Esophagus muscularis mucosa (tissue), 4 donors: Measurements from ENCODE around the gene ROBO2. TPM values are rescaled to one million over a fixed set of nuclear protein-coding genes. Genes with fewer than 3 reads are reported as not detected.

Experiments used
- DNase-seq: peaks from one replicate; pipeline ENCODE4 v3.0.0-alpha.2; 2017; ENCODE audit errors: extremely low spot score
- H3K27ac ChIP-seq, 4 donors: fragments of 200-600 bp; sonication (generic); replicated peaks in 1 of 4; 1 replicate in 3 of 4; 2 replicates in 1 of 4; pipeline ENCODE4 v1.5.1; 2016 to 2019; ENCODE audit warnings: mild to moderate bottlenecking in 1 of 4
- H3K27me3 ChIP-seq, 4 donors: fragments of 200-600 bp; sonication (generic); one replicate each; pipeline versions ENCODE4 v1.5.1 to v1.6.0; 2016 to 2019
- H3K36me3 ChIP-seq, 4 donors: fragments of 200-600 bp; sonication (generic); one replicate each; pipeline ENCODE4 v1.5.1; 2016 to 2019
- H3K4me1 ChIP-seq, 4 donors: fragments of 200-600 bp; sonication (generic); one replicate each; pipeline ENCODE4 v1.5.1; 2016 to 2019
- H3K4me3 ChIP-seq, 4 donors: fragments of 200-600 bp; sonication (generic); 1 replicate in 2 of 4; 2 replicates in 2 of 4; pipeline ENCODE4 v1.5.1; 2016 to 2019; ENCODE audit warnings: mild to moderate bottlenecking in 4 of 4, moderate library complexity in 1 of 4
- H3K9me3 ChIP-seq, 4 donors: fragments of 200-600 bp; sonication (generic); 1 replicate in 3 of 4; 2 replicates in 1 of 4; pipeline ENCODE4 v1.5.1; 2016 to 2019
- EP300 ChIP-seq: sonication (generic); formaldehyde crosslinking; IDR thresholded peaks from one replicate; pipeline ENCODE4 v1.6.1; 2017; ENCODE audit warnings: antibody characterized with exemption
- POLR2A ChIP-seq: fragments of 450-650 bp; IDR thresholded peaks from one replicate; pipeline ENCODE4 v1.6.1; 2017; ENCODE audit warnings: antibody characterized with exemption, moderate library complexity, mild to moderate bottlenecking, low read depth
- POLR2AphosphoS5 ChIP-seq, 2 donors: sonication (generic); formaldehyde crosslinking; IDR thresholded peaks; one replicate each; pipeline ENCODE4 v1.6.1; 2017; ENCODE audit warnings: antibody characterized with exemption in 2 of 2
- WGBS: methylation state at CpG from one replicate; pipeline ENCODE4 v1.1.5; 2018; 5-methylcytosine and 5-hydroxymethylcytosine counted together
- intact Hi-C: fragments of 100-400 bp; cut with DNase I; formaldehyde crosslinking; loops from one replicate; pipeline ENCODE4 v1.15.1; 2023
- total RNA-seq, 4 donors: library from RNA; depleted of rRNA; stranded (reverse); fragments of >200 nt; gene quantifications; one replicate each; pipeline versions ENCODE4 v1.1.0 to v1.2.1, GENCODE V29; 2016
- TF ChIP-seq, protein P1 (sequence below), 3 experiments: fragments of 200-600 bp in 2 of 3; fragments of 450-650 bp in 1 of 3; sonication (generic) in 2 of 3; IDR thresholded peaks; one replicate each; pipeline ENCODE4 v1.5.1; 2017 to 2019; ENCODE audit warnings: antibody characterized with exemption in 3 of 3, mild to moderate bottlenecking in 2 of 3, moderate library complexity in 1 of 3

The ROBO2 gene
- total RNA-seq, 4 donors from 2014 or later = 0.83 to 2.1 (median 1.3) TPM

DNA sequence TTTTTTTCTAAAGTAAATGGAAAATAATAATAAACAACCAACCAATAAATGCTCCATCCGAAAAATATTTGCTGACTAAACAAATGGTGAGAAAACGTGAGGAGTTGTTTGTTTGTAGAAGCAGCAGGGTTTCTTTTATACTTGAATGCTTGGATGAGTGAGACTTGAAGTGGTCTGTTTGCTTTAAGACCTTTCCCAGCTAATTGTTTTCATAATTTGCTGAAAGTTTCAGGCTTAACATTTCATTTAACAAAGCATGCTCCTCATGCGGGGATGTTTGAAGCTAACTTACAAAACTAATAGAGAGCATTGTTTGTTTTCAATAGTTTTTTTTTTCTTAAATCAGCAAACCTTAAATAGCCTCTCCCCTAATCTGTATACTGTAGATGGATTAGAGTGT, 484.6 kb downstream of the ROBO2 start:
- WGBS = 64% methylated on average over 3 of the region's 3 CpGs
- Histone ChIP-seq H3K4me3 (no peak overlapping the region), H3K9me3 (no peaks in the 10 kb centered on the region), H3K27ac (no peak overlapping the region), H3K27me3 (no peaks in the 10 kb centered on the region), H3K36me3 (no peaks in the 10 kb centered on the region), H3K4me1 (no peaks in the 10 kb centered on the region)
- intact Hi-C loops = no loop called here
- no peak for DNase-seq
- TF ChIP-seq POLR2AphosphoS5 (IDR thresholded peaks at IDR 0.05) = no peak
- TF ChIP-seq, protein P1, sequence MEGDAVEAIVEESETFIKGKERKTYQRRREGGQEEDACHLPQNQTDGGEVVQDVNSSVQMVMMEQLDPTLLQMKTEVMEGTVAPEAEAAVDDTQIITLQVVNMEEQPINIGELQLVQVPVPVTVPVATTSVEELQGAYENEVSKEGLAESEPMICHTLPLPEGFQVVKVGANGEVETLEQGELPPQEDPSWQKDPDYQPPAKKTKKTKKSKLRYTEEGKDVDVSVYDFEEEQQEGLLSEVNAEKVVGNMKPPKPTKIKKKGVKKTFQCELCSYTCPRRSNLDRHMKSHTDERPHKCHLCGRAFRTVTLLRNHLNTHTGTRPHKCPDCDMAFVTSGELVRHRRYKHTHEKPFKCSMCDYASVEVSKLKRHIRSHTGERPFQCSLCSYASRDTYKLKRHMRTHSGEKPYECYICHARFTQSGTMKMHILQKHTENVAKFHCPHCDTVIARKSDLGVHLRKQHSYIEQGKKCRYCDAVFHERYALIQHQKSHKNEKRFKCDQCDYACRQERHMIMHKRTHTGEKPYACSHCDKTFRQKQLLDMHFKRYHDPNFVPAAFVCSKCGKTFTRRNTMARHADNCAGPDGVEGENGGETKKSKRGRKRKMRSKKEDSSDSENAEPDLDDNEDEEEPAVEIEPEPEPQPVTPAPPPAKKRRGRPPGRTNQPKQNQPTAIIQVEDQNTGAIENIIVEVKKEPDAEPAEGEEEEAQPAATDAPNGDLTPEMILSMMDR (IDR thresholded peaks at IDR 0.05) = no peak
- no peak for TF ChIP-seq EP300
- TF ChIP-seq POLR2A = no peak

DNA sequence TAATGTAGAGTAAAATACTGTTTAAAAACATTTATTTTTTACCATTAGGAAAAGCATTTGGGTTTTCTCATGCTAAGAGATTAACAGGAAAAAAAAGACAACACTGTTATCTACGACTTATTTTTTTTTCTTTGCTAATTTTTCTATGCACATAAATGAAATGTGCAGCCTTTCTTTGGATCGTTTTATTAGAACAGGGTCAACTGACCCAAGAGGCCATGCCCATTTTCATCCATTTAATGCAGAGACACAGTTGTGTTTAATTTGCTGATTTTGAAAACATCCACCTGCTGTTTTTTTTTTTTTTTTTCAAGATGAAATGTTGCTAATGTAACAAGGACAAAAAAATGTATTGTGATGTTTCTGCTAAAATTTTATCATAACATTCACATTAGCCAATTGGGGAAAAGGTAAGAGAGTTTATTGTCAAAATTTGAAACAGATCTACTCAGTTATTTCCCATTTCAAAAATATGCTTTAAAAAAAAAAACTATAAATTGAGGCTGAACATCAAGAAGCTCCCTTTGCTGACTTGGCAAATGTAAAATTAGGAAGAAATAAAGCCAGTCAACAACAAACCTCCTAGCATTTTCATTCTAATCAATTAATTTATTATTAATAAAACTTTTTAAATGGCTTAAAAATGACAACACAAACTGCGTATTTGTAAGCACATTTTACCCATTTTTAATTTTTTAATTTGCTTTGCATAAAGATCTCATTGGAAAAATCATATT, 485.2 kb downstream of the ROBO2 start:
- no peak for DNase-seq
- TF ChIP-seq POLR2A = no peak
- TF ChIP-seq, protein P1 (IDR thresholded peaks at IDR 0.05) = no peak
- no peak for TF ChIP-seq POLR2AphosphoS5 (IDR thresholded peaks at IDR 0.05)
- TF ChIP-seq EP300 = no peak
- Histone ChIP-seq H3K27me3 (no peaks in the 10 kb centered on the region), H3K9me3 (no peaks in the 10 kb centered on the region), H3K4me1 (no peaks in the 10 kb centered on the region), H3K36me3 (no peaks in the 10 kb centered on the region), H3K4me3 (no peak overlapping the region), H3K27ac (no peak overlapping the region)
- intact Hi-C loops = no loop called here
- 63% methylated on average over 3 of the region's 3 CpGs for WGBS

DNA sequence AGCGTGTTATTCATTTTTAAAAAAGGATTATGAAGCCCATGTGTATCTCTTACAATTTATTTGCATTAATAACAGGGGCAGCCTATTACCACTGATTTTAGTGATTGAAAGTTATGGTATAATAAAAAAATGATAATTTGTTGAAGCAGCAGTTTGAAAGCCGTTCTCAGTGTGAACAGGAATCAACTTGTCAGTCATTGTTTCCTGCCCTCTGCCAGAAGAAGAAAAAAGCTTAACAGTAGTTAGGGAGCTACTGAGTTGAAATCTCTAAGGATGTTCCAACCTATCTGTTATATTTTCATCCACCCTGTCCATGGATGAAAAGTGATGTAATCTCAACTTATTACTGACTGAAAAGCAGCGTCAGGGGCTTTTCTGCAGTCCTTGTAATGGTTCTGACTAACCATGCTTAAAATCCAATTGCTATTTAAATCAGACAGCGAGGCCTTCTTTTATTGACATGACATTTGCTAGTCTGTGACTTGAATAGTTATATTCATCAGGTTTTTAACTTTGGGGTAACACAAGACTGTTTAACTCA, 486.7 kb downstream of the ROBO2 start:
- no peak for TF ChIP-seq EP300
- no peak for DNase-seq
- intact Hi-C loops = no loop called here
- Histone ChIP-seq H3K36me3 (no peaks in the 10 kb centered on the region), H3K4me1 (no peaks in the 10 kb centered on the region), H3K4me3 (no peak overlapping the region), H3K27me3 (no peaks in the 10 kb centered on the region), H3K9me3 (no peaks in the 10 kb centered on the region), H3K27ac (no peak overlapping the region)
- WGBS = 57% methylated on average over 4 of the region's 4 CpGs

DNA sequence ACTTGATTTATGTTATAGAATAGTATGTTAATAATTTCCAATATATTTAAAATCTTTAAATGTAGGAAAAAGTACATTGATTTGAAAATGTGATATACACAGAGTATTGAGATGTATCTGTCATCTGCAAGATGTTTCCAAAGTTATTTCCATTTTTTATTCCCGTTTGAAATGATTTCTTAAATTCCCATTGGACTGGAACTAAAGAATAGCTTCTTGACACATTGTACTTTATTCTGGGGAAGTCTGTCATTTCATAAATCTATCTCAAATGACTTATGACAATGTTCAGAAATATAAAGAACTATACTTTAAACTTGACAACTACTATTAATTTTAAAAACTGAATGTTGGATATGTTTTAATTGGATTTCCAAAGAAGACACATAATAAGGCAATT, 489.6 kb downstream of the ROBO2 start:
- no peaks in the 10 kb centered on the region for H3K27me3 ChIP-seq
- DNase-seq = no peak
- H3K27ac ChIP-seq = no peak overlapping the region
- no peaks in the 10 kb centered on the region for H3K36me3 ChIP-seq
- no peaks in the 10 kb centered on the region for H3K4me1 ChIP-seq
- H3K4me3 ChIP-seq = no peak overlapping the region
- intact Hi-C loops = no loop called here
- 79% methylated on average over 1 of the region's 1 CpG for WGBS
- peaks cover 0 to 6% (median 0%) of the 10 kb centered on the region in 4 donors for H3K9me3 ChIP-seq
- TF ChIP-seq POLR2AphosphoS5 (IDR thresholded peaks at IDR 0.05) (no peak), POLR2A (no peak), EP300 (no peak)
- TF ChIP-seq, protein P1 (IDR thresholded peaks at IDR 0.05) = no peak

DNA sequence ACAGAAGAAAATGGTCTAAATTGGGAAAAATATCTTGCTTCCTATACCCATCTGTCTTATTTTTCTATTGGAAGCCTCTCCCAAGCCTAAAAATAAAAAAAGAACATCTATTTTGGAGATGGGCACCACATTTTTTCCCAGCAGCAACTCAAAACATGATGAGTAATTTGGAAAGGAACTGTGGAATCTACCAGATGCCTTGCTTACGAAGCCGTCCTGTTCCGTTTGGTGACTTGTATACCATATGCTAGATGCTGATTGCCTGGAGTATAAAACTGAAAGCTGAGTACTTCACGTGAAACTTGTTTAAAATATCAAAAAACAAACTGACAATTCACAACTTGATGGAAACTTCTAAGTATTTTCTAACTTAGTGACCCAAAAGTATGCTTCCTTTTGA, 491.0 kb downstream of the ROBO2 start:
- Histone ChIP-seq H3K36me3 (no peaks in the 10 kb centered on the region), H3K27ac (no peak overlapping the region), H3K4me1 (no peaks in the 10 kb centered on the region), H3K27me3 (no peaks in the 10 kb centered on the region), H3K4me3 (no peak overlapping the region), H3K9me3 (peaks cover 0 to 6% (median 0%) of the 10 kb centered on the region in 4 donors)
- TF ChIP-seq, protein P1 (IDR thresholded peaks at IDR 0.05) = no peak
- TF ChIP-seq POLR2A (no peak), POLR2AphosphoS5 (IDR thresholded peaks at IDR 0.05) (no peak), EP300 (no peak)
- intact Hi-C loops = no loop called here
- 72% methylated on average over 4 of the region's 4 CpGs for WGBS
- DNase-seq = no peak
